HG03060 (cell line): Measurements from ENCODE around the gene DLG2.
"Not testable (repeated sequence)": the region's sequence is repeated elsewhere in the genome, so short reads cannot be mapped to it uniquely, and the experiment has no call there.

Source experiments
- ATAC-seq: cut with Tn5 transposase; IDR thresholded peaks from one replicate; pipeline ENCODE4 v1.9.1; 2021; ENCODE audit warnings: low read depth, moderate number of reproducible peaks; ENCODE audit not compliant: unreplicated experiment

Gene DLG2

GRCh38 chr11:84819128-84819527, 808.0 kb downstream of the DLG2 start:
- ATAC-seq: no peak

GRCh38 chr11:84817998-84818397, 809.1 kb downstream of the DLG2 start:
- ATAC-seq: no peak

- no peak for ATAC-seq
These were observed 814.6 kb downstream of the DLG2 start for GRCh38 chr11:84812471-84812969.

GRCh38 chr11:84806354-84806753, 820.8 kb downstream of the DLG2 start:
- no peak for ATAC-seq

- ATAC-seq: no peak
These were observed 823.1 kb downstream of the DLG2 start for GRCh38 chr11:84804041-84804440.

- ATAC-seq: no peak
These were observed 826.3 kb downstream of the DLG2 start for GRCh38 chr11:84800755-84801346.

- no peak for ATAC-seq
These were observed 828.0 kb downstream of the DLG2 start for GRCh38 chr11:84799112-84799511.

- ATAC-seq: no peak
These were observed 831.4 kb downstream of the DLG2 start for GRCh38 chr11:84795698-84796097.

GRCh38 chr11:84794663-84795443, 832.3 kb downstream of the DLG2 start:
- no peak for ATAC-seq

- ATAC-seq: no peak
These were observed 833.8 kb downstream of the DLG2 start for GRCh38 chr11:84793318-84793717.

- no peak for ATAC-seq
These were observed 836.2 kb downstream of the DLG2 start for GRCh38 chr11:84790849-84791427.

- no peak for ATAC-seq
These were observed 838.9 kb downstream of the DLG2 start for GRCh38 chr11:84788220-84788619.

- ATAC-seq: not testable (repeated sequence)
These were observed 843.0 kb downstream of the DLG2 start for GRCh38 chr11:84784158-84784557.

GRCh38 chr11:84780689-84781293, 846.4 kb downstream of the DLG2 start:
- no peak for ATAC-seq

GRCh38 chr11:84775503-84775902, 851.6 kb downstream of the DLG2 start:
- no peak for ATAC-seq

GRCh38 chr11:84763931-84764330, 863.2 kb downstream of the DLG2 start:
- no peak for ATAC-seq

GRCh38 chr11:84757711-84758110, 869.4 kb downstream of the DLG2 start:
- ATAC-seq: no peak

- ATAC-seq: no peak
These were observed 875.8 kb downstream of the DLG2 start for GRCh38 chr11:84751371-84751770.

GRCh38 chr11:84747871-84748270, 879.3 kb downstream of the DLG2 start:
- no peak for ATAC-seq

GRCh38 chr11:84740050-84740449, 887.1 kb downstream of the DLG2 start:
- no peak for ATAC-seq

GRCh38 chr11:84724256-84724655, 902.9 kb downstream of the DLG2 start:
- no peak for ATAC-seq
